Muscle layer of colon (tissue), 2 donors: ENCODE data around the gene NUDT12.

Experiments used
- H3K27ac ChIP-seq: one replicate; pipeline ENCODE4 v1.7.0; 2013; ENCODE audit warnings: low read depth, mild to moderate bottlenecking, low read length, moderate library complexity
- H3K27me3 ChIP-seq, 2 donors: one replicate each; pipeline ENCODE4 v1.7.0; 2013; ENCODE audit warnings: low read length in 2 of 2, mild to moderate bottlenecking in 2 of 2; ENCODE audit not compliant: insufficient read depth in 2 of 2, control insufficient read depth in 1 of 2
- H3K36me3 ChIP-seq: one replicate; pipeline ENCODE4 v1.7.0; 2013; ENCODE audit warnings: mild to moderate bottlenecking, low read length; ENCODE audit not compliant: insufficient read depth
- H3K4me1 ChIP-seq: one replicate; pipeline ENCODE4 v1.7.0; 2013; ENCODE audit warnings: mild to moderate bottlenecking, low read length; ENCODE audit not compliant: insufficient read depth
- H3K4me3 ChIP-seq, 2 donors: one replicate each; pipeline ENCODE4 v1.7.0; 2013; ENCODE audit warnings: low read length in 2 of 2, low read depth in 1 of 2, mild to moderate bottlenecking in 1 of 2, moderate library complexity in 1 of 2
- H3K9ac ChIP-seq: one replicate; pipeline ENCODE4 v1.7.0; 2013; ENCODE audit warnings: low read length
- H3K9me3 ChIP-seq: one replicate; pipeline ENCODE4 v1.7.0; 2013; ENCODE audit warnings: mild to moderate bottlenecking, low read length
- donor health status: abdominal sarcoma.
- donor health status: Adenocarcinoma of cecum.

Gene NUDT12

DNA sequence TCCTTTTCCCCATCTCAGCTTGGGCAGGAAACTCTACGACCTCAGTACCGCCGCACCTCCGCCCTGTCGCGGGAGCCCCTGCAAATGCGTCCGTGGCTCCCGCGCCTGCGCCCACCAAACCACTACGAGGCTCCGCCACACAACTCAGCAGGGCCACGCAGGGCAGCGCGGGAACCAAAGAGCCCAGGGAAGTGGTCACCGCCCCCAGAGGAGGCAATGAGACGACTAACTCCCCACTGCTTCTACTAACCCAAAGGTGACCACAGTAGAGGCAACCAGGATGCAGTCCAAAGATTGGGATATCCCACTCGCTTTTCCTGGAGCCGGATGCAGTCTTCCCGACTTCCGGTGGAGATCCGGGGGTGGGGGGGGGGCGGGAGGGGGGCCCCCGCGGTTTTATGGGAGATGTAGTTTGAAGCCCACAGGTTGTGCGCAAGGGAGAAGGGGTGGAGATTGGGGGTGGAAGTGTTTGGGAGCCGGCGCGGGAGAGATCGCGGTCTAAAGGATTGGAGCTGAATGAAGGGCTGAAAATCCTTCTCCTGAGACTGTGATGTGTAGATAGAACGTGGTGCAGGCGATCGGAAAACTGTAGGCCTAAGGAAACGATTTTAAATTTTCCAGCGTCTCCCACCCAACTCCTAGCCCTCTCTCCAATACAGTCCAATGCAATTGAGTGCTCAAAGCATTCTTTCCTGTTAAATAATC is at the start of gene NUDT12:
NUDT12 (minus strand) TSS at position 337 of the 705 bp plus-strand sequence. CDS start 2,541 bp downstream, outside the sequence.
- peak within 1 kb of the TSS; percentile 75 to 91 for H3K4me3 ChIP-seq
- H3K9me3 ChIP-seq = no peaks in the 10 kb centered on the region
- H3K4me1 ChIP-seq = peaks cover 12% of the 10 kb centered on the region
- H3K27ac ChIP-seq = peak within 1 kb of the TSS; percentile 50
- peaks cover 9% of the 10 kb centered on the region for H3K36me3 ChIP-seq
- H3K9ac ChIP-seq = peak within 1 kb of the TSS; percentile 90
- H3K27me3 ChIP-seq = no peaks in the 10 kb centered on the region

DNA sequence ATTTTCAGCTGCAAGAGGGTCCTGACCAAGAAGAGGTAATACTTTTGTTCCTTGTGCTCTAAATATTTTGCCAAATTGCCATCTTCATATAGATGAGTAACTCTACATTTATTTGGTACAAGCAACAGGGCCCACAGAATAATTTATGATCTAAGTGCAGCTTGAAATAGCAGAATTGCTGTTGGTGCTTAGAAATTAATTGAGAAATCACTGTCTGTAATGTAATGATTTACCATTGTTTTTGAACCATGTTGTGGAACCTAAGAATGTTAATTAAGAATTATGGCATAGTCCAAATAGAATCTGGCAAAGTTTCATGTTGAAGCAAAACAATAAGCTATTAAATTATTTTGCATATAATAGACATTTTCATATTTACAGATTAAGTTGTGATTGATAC is 44.8 kb upstream of the NUDT12 start:
- H3K27ac ChIP-seq = no peak overlapping the region
- no peak overlapping the region for H3K9ac ChIP-seq
- H3K4me3 ChIP-seq = no peak overlapping the region
- H3K27me3 ChIP-seq = no peaks in the 10 kb centered on the region
- H3K36me3 ChIP-seq = no peaks in the 10 kb centered on the region
- H3K4me1 ChIP-seq = no peaks in the 10 kb centered on the region
- H3K9me3 ChIP-seq = no peaks in the 10 kb centered on the region

GRCh38 chr5:103605277-103605676 is 42.7 kb upstream of the NUDT12 start:
- H3K27me3 ChIP-seq = no peaks in the 10 kb centered on the region
- no peak overlapping the region for H3K9ac ChIP-seq
- H3K4me3 ChIP-seq = no peak overlapping the region
- no peaks in the 10 kb centered on the region for H3K9me3 ChIP-seq
- H3K27ac ChIP-seq = no peak overlapping the region
- no peaks in the 10 kb centered on the region for H3K36me3 ChIP-seq
- H3K4me1 ChIP-seq = no peaks in the 10 kb centered on the region

DNA sequence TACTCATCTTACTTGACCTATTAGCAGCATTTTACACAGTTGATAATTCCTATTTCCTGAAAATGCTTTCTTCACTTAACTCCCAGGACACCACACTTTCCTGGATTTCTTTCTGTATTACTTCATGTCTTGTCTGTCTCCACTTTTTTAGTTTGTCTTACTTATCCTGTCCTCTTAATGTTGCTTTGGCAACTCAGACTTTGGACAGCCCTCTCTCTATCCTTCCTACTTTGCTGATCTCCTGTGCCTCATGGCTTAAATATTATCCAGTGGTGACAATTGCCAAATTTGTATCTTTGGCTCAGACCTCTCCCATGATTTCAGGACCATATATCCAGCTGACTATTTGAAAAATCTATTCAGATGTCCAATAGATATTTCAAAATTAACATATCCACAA is 39.8 kb upstream of the NUDT12 start:
- no peaks in the 10 kb centered on the region for H3K36me3 ChIP-seq
- no peaks in the 10 kb centered on the region for H3K9me3 ChIP-seq
- H3K27me3 ChIP-seq = no peaks in the 10 kb centered on the region
- no peak overlapping the region for H3K4me3 ChIP-seq
- no peaks in the 10 kb centered on the region for H3K4me1 ChIP-seq
- no peak overlapping the region for H3K9ac ChIP-seq
- H3K27ac ChIP-seq = no peak overlapping the region

DNA sequence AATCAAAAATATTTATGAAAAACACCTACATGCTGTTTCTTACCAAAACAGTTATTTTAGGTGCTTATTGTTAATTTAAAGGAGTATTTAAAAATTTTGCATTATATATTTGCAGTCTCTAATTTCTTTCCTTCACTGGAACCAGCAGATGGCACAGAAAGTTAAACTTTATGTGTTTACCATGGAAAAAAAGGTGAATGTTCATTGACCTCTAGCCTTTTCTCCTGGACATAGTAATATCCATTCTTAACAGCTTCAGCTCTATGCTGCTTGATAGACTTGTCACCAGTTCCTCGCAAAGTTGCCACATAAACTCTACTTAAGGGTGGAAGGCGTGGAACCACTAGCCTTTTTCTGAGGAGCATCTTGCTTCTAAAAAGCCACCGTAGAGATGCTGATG is 38.7 kb upstream of the NUDT12 start:
- H3K9me3 ChIP-seq = no peaks in the 10 kb centered on the region
- no peak overlapping the region for H3K27ac ChIP-seq
- H3K4me3 ChIP-seq = no peak overlapping the region
- H3K4me1 ChIP-seq = no peaks in the 10 kb centered on the region
- no peaks in the 10 kb centered on the region for H3K27me3 ChIP-seq
- no peak overlapping the region for H3K9ac ChIP-seq
- H3K36me3 ChIP-seq = no peaks in the 10 kb centered on the region

DNA sequence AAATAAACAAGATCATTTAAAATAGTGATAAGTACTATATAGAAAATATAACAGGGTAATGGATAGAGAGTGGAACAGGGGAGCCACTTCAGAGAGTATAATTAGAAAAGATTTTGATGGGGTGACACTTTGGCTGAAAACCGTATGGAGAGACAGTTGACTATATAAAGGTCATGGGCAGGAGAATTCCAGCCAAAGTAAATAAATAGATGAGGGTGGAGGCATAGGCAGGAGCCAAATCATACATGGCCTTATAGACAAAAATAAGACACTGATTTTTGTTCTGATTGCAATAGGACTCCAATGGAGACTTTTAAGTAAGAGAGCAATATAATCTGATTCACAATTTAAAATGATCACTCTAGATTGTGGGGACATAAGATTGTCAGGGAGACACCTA is 37.5 kb upstream of the NUDT12 start:
- no peaks in the 10 kb centered on the region for H3K9me3 ChIP-seq
- H3K27ac ChIP-seq = no peak overlapping the region
- no peaks in the 10 kb centered on the region for H3K36me3 ChIP-seq
- no peaks in the 10 kb centered on the region for H3K27me3 ChIP-seq
- H3K9ac ChIP-seq = no peak overlapping the region
- H3K4me3 ChIP-seq = no peak overlapping the region
- no peaks in the 10 kb centered on the region for H3K4me1 ChIP-seq

- Histone ChIP-seq H3K27ac (no peak overlapping the region), H3K36me3 (no peaks in the 10 kb centered on the region), H3K4me1 (no peaks in the 10 kb centered on the region), H3K9ac (no peak overlapping the region), H3K4me3 (no peak overlapping the region), H3K27me3 (no peaks in the 10 kb centered on the region), H3K9me3 (no peaks in the 10 kb centered on the region)
Observed at GRCh38 chr5:103598997-103599566, 36.5 kb upstream of the NUDT12 start.

DNA sequence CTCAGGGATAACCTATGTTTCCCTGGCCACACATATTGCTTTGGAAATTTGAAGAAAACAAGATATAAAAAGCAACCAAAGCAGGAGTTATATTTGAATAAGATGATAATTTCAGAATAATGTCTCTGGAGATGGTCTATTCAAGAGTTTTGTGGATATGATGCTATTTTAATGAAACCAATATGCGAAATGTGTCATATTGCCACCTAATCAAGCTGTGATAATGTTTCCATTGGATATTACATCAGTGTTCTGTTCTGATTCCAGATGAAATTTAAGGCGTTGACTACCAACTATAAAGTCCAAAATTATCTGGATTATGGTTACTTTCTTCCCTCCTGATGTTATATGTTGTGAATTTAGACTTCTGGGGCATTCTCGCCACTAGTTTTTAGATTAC is 27.6 kb upstream of the NUDT12 start:
- H3K27ac ChIP-seq = no peak overlapping the region
- H3K27me3 ChIP-seq = no peaks in the 10 kb centered on the region
- H3K9ac ChIP-seq = no peak overlapping the region
- H3K4me3 ChIP-seq = no peak overlapping the region
- no peaks in the 10 kb centered on the region for H3K9me3 ChIP-seq
- no peaks in the 10 kb centered on the region for H3K36me3 ChIP-seq
- no peaks in the 10 kb centered on the region for H3K4me1 ChIP-seq

DNA sequence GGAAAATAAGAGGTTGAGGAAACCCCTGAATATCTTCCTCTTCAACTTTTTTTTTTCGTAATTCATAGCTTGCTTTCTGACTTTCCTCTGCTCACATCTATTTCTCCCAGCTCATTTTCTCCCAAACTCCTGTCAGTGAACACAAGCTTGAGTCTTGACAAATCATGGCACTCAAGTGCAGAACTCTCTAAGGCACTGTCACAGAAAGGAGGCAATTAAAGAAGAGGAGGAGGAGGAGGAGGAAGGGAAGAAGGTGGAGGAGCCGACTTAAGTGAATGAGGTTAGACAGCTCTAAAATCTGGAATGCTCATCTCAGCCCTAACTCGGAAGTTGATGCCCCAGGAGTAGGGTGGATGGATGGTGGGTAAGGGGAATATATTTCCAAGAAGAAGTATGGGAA is 27.2 kb upstream of the NUDT12 start:
- Histone ChIP-seq H3K36me3 (no peaks in the 10 kb centered on the region), H3K4me1 (no peaks in the 10 kb centered on the region), H3K9ac (no peak overlapping the region), H3K4me3 (no peak overlapping the region), H3K27me3 (no peaks in the 10 kb centered on the region), H3K9me3 (no peaks in the 10 kb centered on the region), H3K27ac (no peak overlapping the region)

GRCh38 chr5:103589357-103589756 is 26.8 kb upstream of the NUDT12 start:
- Histone ChIP-seq H3K9ac (no peak overlapping the region), H3K27ac (no peak overlapping the region), H3K4me3 (no peak overlapping the region), H3K9me3 (no peaks in the 10 kb centered on the region), H3K4me1 (no peaks in the 10 kb centered on the region), H3K36me3 (no peaks in the 10 kb centered on the region), H3K27me3 (no peaks in the 10 kb centered on the region)

GRCh38 chr5:103587185-103587748 is 24.7 kb upstream of the NUDT12 start:
- H3K4me1 ChIP-seq = no peaks in the 10 kb centered on the region
- H3K36me3 ChIP-seq = no peaks in the 10 kb centered on the region
- no peak overlapping the region for H3K4me3 ChIP-seq
- no peaks in the 10 kb centered on the region for H3K27me3 ChIP-seq
- H3K9me3 ChIP-seq = no peaks in the 10 kb centered on the region
- no peak overlapping the region for H3K9ac ChIP-seq
- no peak overlapping the region for H3K27ac ChIP-seq

DNA sequence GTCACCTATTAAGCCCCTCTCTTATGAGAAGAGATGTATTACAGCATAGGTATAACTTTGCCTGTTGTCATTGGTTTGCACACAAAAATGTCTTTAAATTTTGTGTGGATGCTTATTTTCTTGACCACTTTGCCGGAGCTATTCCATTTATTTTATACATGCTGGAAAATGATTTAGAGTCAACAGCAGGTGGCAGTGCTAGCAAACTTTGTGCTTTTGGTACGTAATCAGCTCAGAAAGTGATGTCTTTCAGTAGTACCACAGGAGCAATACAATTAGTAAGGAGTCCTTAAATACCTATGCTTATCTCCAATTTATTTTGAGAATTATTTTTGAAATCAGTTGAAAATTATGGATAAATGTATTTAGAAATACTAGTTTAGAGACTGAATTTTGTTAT is 19.8 kb upstream of the NUDT12 start:
- no peaks in the 10 kb centered on the region for H3K36me3 ChIP-seq
- H3K27ac ChIP-seq = no peak overlapping the region
- H3K27me3 ChIP-seq = no peaks in the 10 kb centered on the region
- no peaks in the 10 kb centered on the region for H3K9me3 ChIP-seq
- H3K4me1 ChIP-seq = no peaks in the 10 kb centered on the region
- no peak overlapping the region for H3K9ac ChIP-seq
- no peak overlapping the region for H3K4me3 ChIP-seq
